ENCODE results near the gene TMX1. TPM values are rescaled to one million over a fixed set of nuclear protein-coding genes. Genes with fewer than 3 reads are reported as not detected.

The TMX1 gene
- total RNA-seq, 1 experiment from 2014 or later = 56.6 TPM

DNA sequence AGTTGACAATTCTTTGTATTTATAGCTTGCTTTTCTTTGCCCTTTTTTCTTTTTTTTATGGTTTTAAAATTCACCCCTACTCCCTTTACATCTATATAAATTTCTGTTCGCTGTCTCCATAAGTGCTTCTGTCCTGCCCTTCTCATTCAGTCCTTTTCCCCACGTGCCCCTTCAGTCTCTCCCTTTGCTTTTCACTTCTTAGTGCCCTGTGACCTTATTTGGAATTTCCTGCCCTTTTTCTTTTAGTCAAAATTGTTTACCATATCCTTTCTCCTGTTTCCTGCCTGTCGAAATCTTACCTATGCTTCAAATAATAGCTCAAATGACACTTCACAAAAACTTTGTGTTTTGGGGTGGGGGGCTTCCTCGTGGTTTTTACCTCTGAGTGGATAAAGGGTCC is 6.0 kb downstream of the TMX1 start:
- Histone ChIP-seq H3K79me2 (ENCODE audit: low read length) (peaks cover 54% of the 10 kb centered on the region), H3K27ac (ENCODE audit: low read length) (no peak overlapping the region), H3K9ac (ENCODE audit: low read length) (no peak overlapping the region), H3K4me3 (ENCODE audit: low read length) (no peak overlapping the region), H3K9me2 (replicated peaks; ENCODE audit: low read length) (no peaks in the 10 kb centered on the region), H3K27me3 (ENCODE audit: low read length) (no peaks in the 10 kb centered on the region), H3K4me1 (ENCODE audit: insufficient read depth, low read length) (peaks cover 21% of the 10 kb centered on the region), H3K36me3 (ENCODE audit: low read depth, low read length) (peaks cover 55% of the 10 kb centered on the region), H4K20me1 (ENCODE audit: low read length) (peaks cover 33% of the 10 kb centered on the region), H2AFZ (ENCODE audit: low read length) (no peak overlapping the region), H3K9me3 (ENCODE audit: low read length) (no peaks in the 10 kb centered on the region), H3F3A (ENCODE audit: low read length, unreplicated experiment) (no peaks in the 10 kb centered on the region), H3K4me2 (ENCODE audit: low read length) (no peak overlapping the region)
- ATAC-seq (no peak), DNase-seq (no peak)
- intact Hi-C loops (cut with micrococcal nuclease) = no loop called here
- ChIA-PET CTCF (no interaction called here), POLR2A (ENCODE audit: unreplicated experiment) (no interaction called here)
- no TSS peak for BruUV-seq (replicated peaks)
- TF ChIP-seq EZH2 (IDR thresholded peaks at IDR 0.05; ENCODE audit: low read length, unreplicated experiment) = no peak
- TF ChIP-seq EZH2phosphoT487 (IDR thresholded peaks at IDR 0.05; ENCODE audit: borderline replicate concordance, low read length) = no peak
- TF ChIP-seq, protein P1, sequence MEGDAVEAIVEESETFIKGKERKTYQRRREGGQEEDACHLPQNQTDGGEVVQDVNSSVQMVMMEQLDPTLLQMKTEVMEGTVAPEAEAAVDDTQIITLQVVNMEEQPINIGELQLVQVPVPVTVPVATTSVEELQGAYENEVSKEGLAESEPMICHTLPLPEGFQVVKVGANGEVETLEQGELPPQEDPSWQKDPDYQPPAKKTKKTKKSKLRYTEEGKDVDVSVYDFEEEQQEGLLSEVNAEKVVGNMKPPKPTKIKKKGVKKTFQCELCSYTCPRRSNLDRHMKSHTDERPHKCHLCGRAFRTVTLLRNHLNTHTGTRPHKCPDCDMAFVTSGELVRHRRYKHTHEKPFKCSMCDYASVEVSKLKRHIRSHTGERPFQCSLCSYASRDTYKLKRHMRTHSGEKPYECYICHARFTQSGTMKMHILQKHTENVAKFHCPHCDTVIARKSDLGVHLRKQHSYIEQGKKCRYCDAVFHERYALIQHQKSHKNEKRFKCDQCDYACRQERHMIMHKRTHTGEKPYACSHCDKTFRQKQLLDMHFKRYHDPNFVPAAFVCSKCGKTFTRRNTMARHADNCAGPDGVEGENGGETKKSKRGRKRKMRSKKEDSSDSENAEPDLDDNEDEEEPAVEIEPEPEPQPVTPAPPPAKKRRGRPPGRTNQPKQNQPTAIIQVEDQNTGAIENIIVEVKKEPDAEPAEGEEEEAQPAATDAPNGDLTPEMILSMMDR (conservative IDR thresholded peaks at IDR 0.05; ENCODE audit: low read depth, low read length) = no peak

GRCh38 chr14:51248016-51248987 is 8.3 kb downstream of the TMX1 start:
- no peaks in the 10 kb centered on the region for H3K27me3 ChIP-seq (ENCODE audit: low read length)
- ATAC-seq (no peak), DNase-seq (no peak)
- no peaks in the 10 kb centered on the region for H3K4me1 ChIP-seq (ENCODE audit: insufficient read depth, low read length)
- no peaks in the 10 kb centered on the region for H3K9me3 ChIP-seq (ENCODE audit: low read length)
- CTCF ChIA-PET = no interaction called here
- no peak overlapping the region for H3K27ac ChIP-seq (ENCODE audit: low read length)
- H3K9ac ChIP-seq (ENCODE audit: low read length) = no peak overlapping the region
- no peak overlapping the region for H2AFZ ChIP-seq (ENCODE audit: low read length)
- TF ChIP-seq, protein P1 (conservative IDR thresholded peaks at IDR 0.05; ENCODE audit: low read depth, low read length) = no peak
- TF ChIP-seq EZH2phosphoT487 (IDR thresholded peaks at IDR 0.05; ENCODE audit: borderline replicate concordance, low read length) (no peak), EZH2 (IDR thresholded peaks at IDR 0.05; ENCODE audit: low read length, unreplicated experiment) (no peak)
- no peak overlapping the region for H3K4me3 ChIP-seq (ENCODE audit: low read length)
- POLR2A ChIA-PET (ENCODE audit: unreplicated experiment) = no interaction called here
- no peaks in the 10 kb centered on the region for H3K9me2 ChIP-seq (replicated peaks; ENCODE audit: low read length)
- H3K4me2 ChIP-seq (ENCODE audit: low read length) = no peak overlapping the region
- peaks cover 32% of the 10 kb centered on the region for H3K79me2 ChIP-seq (ENCODE audit: low read length)
- peaks cover 66% of the 10 kb centered on the region for H3K36me3 ChIP-seq (ENCODE audit: low read depth, low read length)
- peaks cover 18% of the 10 kb centered on the region; the same call in 1 of the 2 replicates for H4K20me1 ChIP-seq (ENCODE audit: low read length)
- no TSS peak for BruUV-seq (replicated peaks)
- intact Hi-C loops (cut with micrococcal nuclease) = no loop called here
- no peaks in the 10 kb centered on the region for H3F3A ChIP-seq (ENCODE audit: low read length, unreplicated experiment)

GRCh38 chr14:51251486-51251885 is 11.4 kb downstream of the TMX1 start:
- Histone ChIP-seq H3K9me3 (ENCODE audit: low read length) (no peaks in the 10 kb centered on the region), H3K4me1 (ENCODE audit: insufficient read depth, low read length) (no peaks in the 10 kb centered on the region), H3K27ac (ENCODE audit: low read length) (no peak overlapping the region), H3K27me3 (ENCODE audit: low read length) (no peaks in the 10 kb centered on the region), H2AFZ (ENCODE audit: low read length) (no peak overlapping the region), H3K9ac (ENCODE audit: low read length) (no peak overlapping the region), H3F3A (ENCODE audit: low read length, unreplicated experiment) (no peaks in the 10 kb centered on the region), H4K20me1 (ENCODE audit: low read length) (no peaks in the 10 kb centered on the region), H3K4me2 (ENCODE audit: low read length) (no peak overlapping the region), H3K4me3 (ENCODE audit: low read length) (no peak overlapping the region), H3K79me2 (ENCODE audit: low read length) (no peaks in the 10 kb centered on the region), H3K36me3 (ENCODE audit: low read depth, low read length) (peaks cover 73% of the 10 kb centered on the region), H3K9me2 (replicated peaks; ENCODE audit: low read length) (no peaks in the 10 kb centered on the region)
- POLR2A ChIA-PET (ENCODE audit: unreplicated experiment) = no interaction called here
- no peak for TF ChIP-seq EZH2 (IDR thresholded peaks at IDR 0.05; ENCODE audit: low read length, unreplicated experiment)
- TF ChIP-seq, protein P1 (conservative IDR thresholded peaks at IDR 0.05; ENCODE audit: low read depth, low read length) = no peak
- TF ChIP-seq EZH2phosphoT487 (IDR thresholded peaks at IDR 0.05; ENCODE audit: borderline replicate concordance, low read length) = no peak
- DNase-seq (no peak), ATAC-seq (no peak; the same call in 1 of the 2 replicates)
- CTCF ChIA-PET = no interaction called here
- intact Hi-C loops (cut with micrococcal nuclease) = no loop called here
- no TSS peak for BruUV-seq (replicated peaks)
